ENCODE data around the gene FNBP1.

GRCh38 chr9:130064621-130065020 lies 21.6 kb upstream of the FNBP1 start:
- TF ChIP-seq CTCF (conservative IDR thresholded peaks at IDR 0.05; ENCODE audit: low read depth, low read length) = no peak
- TF ChIP-seq EZH2 (IDR thresholded peaks at IDR 0.05; ENCODE audit: low read length, unreplicated experiment) = no peak
